Epithelial cell of esophagus (primary cell): ENCODE measurements around the gene SCAI.
"Not testable (repeated sequence)": the region's sequence is repeated elsewhere in the genome, so short reads cannot be mapped to it uniquely, and the experiment has no call there.

ENCODE experiments used
- DNase-seq: peaks from one replicate; pipeline ENCODE4 v3.0.0; 2010; ENCODE audit warnings: low read depth
- H3K4me3 ChIP-seq: 2 replicates; pipeline ENCODE4 v1.5.1; 2011; ENCODE audit warnings: mild to moderate bottlenecking, low read length, control low read depth
- CTCF ChIP-seq: IDR thresholded peaks from 2 replicates; pipeline ENCODE4 v1.5.1; 2011; ENCODE audit warnings: low read depth, mild to moderate bottlenecking, low read length, control low read depth, inconsistent platforms; ENCODE audit not compliant: insufficient read depth; ENCODE audit errors: missing control alignments

SCAI gene

GRCh38 chr9:125049212-125050049 is 93.9 kb downstream of the SCAI start:
- no peak for DNase-seq
- no peak overlapping the region for H3K4me3 ChIP-seq
- no peak for TF ChIP-seq CTCF

- no peak for TF ChIP-seq CTCF
- DNase-seq, result no peak
- no peak overlapping the region for H3K4me3 ChIP-seq
These were observed 99.7 kb downstream of the SCAI start for GRCh38 chr9:125043631-125044030.

- DNase-seq, result no peak
- no peak for TF ChIP-seq CTCF
These were observed 100.2 kb downstream of the SCAI start for GRCh38 chr9:125043148-125043547.

GRCh38 chr9:125038166-125038565 is 105.2 kb downstream of the SCAI start:
- TF ChIP-seq CTCF, result no peak
- DNase-seq, result no peak
- no peak overlapping the region for H3K4me3 ChIP-seq

More at GRCh38 chr9:125043148-125043547, 100.2 kb downstream of the SCAI start:
- no peak overlapping the region for H3K4me3 ChIP-seq

- DNase-seq, result no peak
- no peak for TF ChIP-seq CTCF
These were observed 115.3 kb downstream of the SCAI start for GRCh38 chr9:125028041-125028440.

GRCh38 chr9:125024917-125025316 is 118.4 kb downstream of the SCAI start:
- no peak for DNase-seq
- no peak overlapping the region for H3K4me3 ChIP-seq
- TF ChIP-seq CTCF, result no peak

More at GRCh38 chr9:125028041-125028440, 115.3 kb downstream of the SCAI start:
- H3K4me3 ChIP-seq, result no peak overlapping the region

- no peak overlapping the region for H3K4me3 ChIP-seq
These were observed 122.3 kb downstream of the SCAI start for GRCh38 chr9:125021069-125021468.

GRCh38 chr9:125015655-125016054 is 127.7 kb downstream of the SCAI start:
- not testable (repeated sequence) for DNase-seq, H3K4me3 ChIP-seq

More at GRCh38 chr9:125021069-125021468, 122.3 kb downstream of the SCAI start:
- DNase-seq, result no peak
- no peak for TF ChIP-seq CTCF

- DNase-seq, H3K4me3 ChIP-seq: not testable (repeated sequence)
These were observed 131.3 kb downstream of the SCAI start for GRCh38 chr9:125012013-125012412.
